ENCODE data around the gene LYRM9.
"Not testable (repeated sequence)": the region's sequence is repeated elsewhere in the genome, so short reads cannot be mapped to it uniquely, and the experiment has no call there.

LYRM9 gene

DNA sequence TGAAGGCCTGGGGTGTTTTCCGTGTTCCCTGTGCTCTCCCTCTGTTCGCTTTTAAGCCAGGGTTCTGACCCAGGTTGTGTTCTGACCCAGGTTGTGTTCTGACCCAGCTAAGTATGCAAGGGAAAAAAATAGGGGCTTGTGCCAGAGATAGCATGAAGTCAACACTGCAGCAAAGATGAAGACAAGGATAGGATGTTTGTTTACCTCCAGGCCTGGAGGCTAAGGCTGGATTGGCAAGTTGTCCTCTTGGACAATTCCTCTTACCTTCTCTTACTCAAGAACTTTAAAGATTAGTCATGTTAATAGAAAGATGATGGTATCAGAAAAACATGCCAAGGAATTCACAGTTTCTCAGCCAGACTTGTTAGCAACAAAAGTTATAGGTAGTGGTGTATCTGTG lies 19.4 kb downstream of the LYRM9 start:
- no peak for DNase-seq (ENCODE audit: low read depth)

DNA sequence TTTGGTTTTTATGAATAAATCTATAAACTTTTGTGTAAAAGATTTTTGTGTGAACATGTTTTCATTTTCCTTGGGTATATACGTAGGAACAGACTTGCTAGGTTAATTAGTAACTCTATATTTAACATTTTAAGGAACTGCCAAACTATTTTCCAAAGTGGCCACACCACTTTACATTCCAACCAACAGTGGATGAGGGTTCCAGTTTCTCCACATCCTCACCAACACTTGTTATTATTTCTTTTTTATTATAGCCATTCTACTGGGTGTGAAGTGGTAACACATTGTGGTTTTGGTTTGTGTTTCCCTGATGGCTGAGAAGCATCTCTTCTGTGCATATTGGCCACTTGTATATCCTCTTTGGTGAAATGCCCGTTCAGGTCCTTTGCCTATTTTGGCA lies 20.0 kb downstream of the LYRM9 start:
- DNase-seq (ENCODE audit: low read depth) = no peak

DNA sequence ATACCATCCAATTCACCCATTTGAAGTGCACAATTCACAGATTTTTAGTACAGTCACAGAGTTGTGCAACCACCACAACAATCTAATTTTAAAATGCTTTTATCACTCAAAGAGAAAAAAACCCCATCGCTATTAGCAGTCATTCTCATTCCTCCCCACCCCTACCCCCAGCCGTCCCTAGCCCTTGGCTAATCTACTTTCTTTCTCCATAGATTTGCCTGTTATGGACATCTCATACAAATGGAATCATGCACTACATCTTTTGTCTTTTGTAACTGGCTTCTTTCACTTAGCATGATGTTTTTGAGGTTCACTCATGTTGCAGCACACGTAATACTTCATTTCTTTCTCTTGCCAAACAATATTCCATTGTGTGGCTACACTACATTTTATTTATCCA lies 20.4 kb downstream of the LYRM9 start:
- DNase-seq (ENCODE audit: low read depth) = no peak

DNA sequence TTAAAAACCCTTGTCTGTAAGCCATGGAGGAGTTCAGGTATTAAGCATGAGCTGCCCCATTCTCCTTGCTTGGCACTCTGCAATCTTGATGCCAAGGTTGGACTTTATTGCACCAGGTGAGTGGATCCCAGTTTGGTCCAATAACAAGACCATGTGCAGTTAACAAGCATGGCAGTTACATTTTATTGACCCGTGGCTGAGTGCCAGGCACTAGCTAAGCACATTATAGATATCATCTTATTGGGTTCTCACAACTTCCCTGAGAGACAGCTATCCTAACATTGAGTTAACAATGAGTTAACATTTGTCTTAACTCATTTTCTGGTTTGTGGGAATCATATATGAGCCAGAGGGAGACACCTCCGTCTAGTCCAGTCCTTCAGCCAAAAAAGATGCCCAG lies 21.8 kb downstream of the LYRM9 start:
- no peak for DNase-seq (ENCODE audit: low read depth)

DNA sequence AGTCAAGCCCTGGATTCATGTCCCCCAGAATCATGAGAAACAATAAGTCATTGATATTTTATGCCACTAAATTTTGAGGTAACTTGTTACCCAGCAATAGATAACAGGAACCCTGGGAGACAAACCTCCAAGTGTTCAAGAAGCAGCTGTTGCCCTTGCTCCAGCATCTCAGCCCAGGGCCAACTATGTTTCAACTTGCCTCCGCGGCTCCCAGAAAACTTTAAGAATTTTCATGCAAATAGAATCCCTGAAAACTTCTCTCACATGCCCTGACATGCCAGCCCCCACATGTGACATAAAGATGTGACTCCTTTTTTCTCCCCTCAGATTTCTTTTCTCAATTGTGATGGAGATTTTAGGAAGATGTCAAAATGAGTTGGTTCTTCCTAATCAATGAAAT lies 22.8 kb downstream of the LYRM9 start:
- DNase-seq (ENCODE audit: low read depth) = no peak

DNA sequence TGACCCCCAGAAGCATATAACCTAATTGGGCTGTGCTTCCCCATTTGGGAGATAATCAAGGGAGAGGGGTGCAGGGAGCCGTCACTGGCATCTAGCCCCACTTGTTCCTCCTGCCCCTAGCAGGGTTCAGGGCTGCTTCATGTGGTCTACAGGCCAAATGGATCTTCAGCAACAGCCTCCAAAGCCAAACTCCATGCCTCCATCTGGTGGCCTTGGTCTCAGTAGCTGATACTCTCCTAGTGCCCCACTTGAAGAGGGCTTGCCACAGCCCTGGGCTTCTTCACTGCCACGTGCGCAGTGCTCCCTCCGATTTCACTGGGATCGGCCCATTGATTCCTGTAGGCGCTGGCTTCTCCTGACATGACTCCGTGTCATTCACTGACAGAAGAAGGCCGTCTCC lies 24.6 kb downstream of the LYRM9 start:
- no peak for DNase-seq (ENCODE audit: low read depth)

DNA sequence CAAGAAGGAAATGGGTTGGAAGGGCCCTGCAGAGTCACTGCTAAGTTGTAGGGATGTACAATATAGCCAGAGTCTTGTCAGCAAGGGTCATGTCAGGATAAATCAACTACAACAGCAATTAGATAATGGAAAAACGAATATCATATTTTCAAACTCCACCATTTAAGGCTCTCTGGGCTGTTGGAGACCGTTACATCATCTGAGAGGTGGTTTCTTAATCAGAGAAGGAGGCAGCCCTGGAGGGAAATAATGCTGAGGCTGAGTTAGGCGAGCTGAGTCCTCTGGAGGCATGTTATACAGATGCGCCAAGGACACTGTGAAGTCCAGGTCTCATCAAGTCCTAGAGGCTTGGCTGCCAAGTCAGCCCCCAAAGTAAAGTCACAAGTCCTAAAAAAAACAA lies 30.3 kb downstream of the LYRM9 start:
- no peak for DNase-seq (ENCODE audit: low read depth)

DNA sequence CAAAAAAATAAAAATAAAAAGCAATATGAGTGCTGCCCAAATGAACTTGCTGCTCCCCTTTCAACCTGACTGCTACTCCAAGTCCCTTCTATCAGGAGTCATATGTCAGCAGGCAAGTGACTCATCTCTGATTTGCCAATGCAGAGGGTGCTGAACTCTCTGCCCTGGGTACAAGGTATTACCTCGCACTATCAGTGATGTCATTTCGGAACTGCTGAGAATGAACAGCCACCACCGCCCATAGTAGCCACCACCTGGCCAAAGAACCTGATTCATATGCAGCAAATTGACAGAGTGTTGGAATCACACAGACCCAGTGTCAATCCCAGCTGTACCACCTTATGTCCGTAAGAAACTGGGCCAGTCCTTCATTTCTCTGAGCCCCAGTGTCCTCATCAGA lies 31.2 kb downstream of the LYRM9 start:
- DNase-seq (ENCODE audit: low read depth) = no peak

DNA sequence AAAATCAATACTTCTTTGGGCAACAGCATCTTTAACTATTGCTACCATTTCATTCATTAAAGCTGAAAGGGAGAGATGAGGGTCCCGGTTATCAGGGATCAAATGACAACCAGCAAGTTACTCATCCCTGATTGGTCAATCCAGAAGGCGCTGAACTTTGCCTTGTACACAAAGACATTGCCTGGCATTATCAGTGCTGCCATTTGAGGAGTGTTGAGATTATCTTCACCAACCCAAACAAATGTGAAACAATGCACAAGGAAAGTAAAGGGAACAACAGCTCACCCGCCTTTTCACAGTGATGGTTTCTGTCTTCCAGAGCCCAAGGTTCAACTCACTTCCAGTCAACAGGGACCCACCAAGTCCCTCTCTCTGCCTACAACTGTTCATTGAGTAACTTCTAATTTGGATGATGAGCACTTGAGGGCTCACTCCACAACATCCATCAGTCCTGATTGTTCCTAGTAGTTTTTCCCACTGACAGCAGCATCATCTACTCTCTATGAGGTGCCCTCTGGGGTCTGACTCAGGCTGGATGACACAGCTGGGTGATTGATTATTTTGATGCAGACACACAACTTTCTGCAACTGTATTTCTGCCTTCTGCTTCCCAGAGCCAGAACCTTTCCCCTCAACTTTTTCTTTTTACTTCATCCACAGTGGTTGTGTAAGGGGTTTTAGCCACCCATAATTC lies 32.0 kb downstream of the LYRM9 start:
- no peak for DNase-seq (ENCODE audit: low read depth)

DNA sequence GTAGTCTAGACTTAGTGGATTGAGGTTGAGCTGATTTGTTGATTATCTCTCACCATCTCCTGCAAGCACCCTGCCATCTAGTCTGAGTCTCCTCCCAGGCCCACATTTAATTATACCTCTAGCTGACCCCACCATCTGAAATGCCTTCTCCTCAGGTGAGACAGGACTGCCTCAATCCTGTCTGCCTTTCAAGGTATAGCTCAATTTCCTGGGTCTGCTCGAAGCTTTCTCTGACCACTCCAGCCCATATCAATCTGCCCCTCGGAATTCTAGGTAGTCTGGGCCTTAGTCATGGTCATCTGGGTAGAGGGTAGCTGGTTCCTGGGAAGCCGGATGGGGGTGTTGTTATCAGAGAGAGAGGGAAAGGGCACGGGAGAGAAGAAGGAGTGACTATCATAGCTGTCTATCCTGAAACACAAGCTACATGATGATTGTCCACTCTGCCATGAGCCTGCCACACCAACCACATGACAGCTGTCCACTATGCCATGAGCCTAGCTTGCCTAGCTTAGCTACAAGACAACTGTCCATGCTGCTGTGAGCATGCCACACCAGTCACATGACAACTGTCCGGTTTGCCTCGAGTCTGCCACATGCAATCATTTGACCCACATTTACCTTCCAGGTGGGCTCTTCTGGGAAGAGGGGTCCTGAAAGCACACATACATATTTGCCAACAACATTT lies 34.4 kb downstream of the LYRM9 start:
- DNase-seq (ENCODE audit: low read depth) = no peak

DNA sequence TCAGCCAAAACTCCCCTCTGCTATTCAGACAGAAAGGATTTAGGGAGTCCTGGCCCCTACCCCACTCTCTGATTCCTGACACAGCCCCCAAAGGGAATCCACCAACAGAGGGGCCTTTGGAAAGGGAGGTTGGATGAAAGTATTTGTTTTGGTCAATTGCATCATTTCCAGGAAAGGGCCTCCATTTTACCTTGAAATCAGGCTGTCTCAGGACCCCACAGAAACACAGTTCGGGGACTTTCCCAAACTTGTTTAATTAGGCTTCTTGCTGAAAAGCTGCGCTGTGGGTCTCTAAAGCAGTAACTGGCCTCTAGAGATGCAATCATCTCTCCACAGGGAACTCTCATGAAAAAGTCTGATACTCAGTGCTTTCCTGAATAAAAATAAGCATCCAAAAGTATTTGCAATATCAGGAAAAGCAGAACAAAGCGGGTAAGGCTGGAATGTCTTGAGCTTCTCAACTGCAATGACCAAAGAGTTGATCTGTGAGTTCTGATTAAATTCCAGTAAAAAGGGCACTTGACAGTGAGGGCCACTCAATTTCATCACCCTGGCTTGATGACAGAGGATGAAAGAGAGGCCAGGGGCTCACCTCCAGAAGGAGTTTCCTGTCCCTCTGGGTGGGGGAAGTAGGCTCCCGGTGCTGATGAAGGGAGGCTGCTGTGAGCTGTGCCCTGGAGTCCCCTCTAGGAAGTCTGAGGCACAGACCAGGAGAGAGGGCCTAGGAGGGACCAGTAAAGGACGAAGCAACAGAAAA lies 36.3 kb downstream of the LYRM9 start:
- no peak for DNase-seq (ENCODE audit: low read depth)

DNA sequence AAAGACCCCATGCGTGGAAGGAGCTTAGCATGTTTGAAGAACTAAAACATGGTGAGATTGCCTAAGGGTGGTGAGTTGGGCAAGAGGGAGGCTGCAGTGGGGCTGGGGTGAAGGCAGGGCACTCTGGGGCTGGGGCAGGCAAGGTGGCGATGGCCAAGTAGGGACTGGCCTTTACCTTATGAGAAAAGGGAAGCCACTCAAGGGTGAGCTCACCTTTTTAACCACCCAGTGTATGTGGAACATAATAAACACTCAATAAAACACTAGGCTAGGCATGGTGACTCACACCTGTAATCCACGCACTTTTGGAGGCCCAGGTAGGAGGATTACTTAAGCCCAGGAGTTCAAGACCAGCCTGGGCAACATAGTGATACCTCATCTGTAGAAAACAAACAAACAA lies 37.7 kb downstream of the LYRM9 start:
- DNase-seq (ENCODE audit: low read depth) = no peak

DNA sequence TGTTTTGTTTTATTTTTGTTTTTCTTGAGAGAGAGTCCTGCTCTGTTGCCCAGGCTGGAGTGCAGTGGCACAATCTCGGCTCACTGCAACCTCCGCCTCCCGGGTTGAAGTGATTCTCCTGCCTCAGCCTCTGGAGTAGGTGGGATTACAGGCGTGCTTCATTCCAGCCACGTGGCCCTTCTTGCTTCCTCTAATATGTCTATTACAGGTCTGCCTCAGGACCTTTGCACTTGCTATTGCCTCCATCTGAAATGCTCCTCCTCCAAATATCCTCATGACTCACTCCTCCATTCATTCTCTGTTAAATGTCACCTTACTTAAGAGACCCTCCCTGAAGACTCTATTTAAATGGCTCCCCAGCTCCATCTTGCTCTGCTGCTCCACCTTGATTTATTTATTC lies 39.0 kb downstream of the LYRM9 start:
- DNase-seq (ENCODE audit: low read depth) = no peak

DNA sequence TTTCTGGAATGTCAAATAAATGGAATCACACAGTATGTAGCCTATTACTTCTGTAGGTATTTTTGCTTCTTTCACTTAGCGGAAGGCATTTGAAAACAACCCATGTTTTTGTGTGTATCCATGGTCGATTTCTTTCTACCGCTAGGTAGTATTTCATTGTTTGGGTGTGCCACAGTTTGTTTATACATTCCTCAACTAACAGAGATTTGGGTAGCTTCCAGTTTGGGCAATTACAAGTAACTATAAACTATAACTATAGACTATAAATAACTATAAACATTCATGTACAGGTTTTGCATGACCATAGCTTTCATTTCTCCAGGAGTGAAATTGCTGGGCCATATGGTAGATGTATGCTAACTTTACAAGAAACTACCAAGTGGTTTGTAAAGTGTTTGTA lies 40.1 kb downstream of the LYRM9 start:
- DNase-seq (ENCODE audit: low read depth) = no peak

DNA sequence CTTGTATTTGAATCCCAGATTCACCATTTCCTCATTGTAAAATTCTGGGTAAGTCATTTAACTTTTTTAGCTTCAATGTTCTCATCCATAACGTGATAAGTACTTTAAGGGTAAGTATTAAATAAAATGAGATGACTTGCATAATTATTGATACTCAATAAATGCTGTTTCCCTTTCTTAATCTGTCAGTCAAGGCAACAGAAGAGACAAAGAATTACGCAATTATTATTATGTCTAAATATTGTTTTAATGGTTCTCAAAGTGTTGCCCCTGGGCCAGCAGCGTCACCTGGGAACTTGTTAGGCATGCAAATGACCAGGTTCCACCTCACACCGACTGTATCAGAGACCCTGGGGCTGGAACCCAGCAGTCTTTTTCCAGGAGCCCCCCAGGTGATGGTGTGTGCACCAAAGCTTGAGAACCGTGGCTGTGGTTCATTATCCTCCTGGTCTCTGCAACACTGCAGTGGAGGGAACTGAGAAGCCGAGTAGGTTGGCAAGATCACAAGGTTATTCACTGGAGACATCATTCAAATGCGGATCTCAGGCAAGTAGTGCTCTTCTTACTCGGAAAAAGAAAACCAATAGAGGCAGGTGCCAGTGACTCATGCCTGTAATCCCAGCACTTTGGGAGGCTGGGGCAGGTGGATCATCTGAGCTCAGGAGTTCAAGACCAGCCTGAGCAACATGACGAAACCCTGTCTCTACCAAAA lies 43.5 kb downstream of the LYRM9 start:
- DNase-seq (ENCODE audit: low read depth) = no peak

DNA sequence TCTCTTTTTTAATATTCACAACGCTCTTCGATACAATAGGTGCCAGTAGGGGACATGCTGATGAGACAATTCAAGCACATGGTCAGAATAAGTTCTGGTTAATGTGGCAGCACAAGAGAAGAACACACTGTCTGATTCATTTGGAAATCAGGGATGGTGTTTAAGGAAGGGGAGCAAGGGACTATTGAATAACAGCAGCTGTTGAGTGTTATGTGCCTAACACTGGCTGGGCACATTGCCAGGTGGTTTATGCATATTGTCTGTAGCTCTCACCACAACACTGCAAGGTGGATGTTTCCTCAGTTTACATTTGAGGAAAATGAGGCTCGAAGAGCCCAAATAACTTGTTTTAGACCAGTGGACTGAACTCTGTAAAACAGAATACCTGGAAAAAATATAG lies 44.2 kb downstream of the LYRM9 start:
- no peak for DNase-seq (ENCODE audit: low read depth)

DNA sequence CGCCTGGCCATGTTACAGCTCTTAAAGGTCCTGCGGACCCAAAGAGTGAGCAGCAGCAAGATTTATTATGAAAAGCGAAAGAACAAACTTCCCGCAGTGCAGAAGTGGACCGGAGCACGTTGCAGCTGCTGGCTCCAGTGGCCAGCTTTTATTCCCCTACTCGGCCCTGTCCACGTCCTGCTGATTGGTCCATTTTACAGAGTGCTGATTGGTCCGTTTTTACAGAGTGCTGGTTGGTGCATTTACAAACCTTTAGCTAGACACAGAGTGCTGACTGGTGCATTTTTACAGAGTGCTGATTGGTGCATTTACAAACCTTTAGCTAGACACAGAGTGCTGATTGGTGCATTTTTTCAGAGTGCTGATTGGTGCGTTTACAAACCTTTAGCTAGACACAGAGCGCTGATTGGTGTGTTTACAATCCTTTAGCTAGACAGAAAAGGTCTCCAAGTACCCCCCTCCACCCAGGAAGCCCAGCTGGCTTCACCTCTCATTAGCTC lies 46.3 kb downstream of the LYRM9 start:
- DNase-seq (ENCODE audit: low read depth) = not testable (repeated sequence)

DNA sequence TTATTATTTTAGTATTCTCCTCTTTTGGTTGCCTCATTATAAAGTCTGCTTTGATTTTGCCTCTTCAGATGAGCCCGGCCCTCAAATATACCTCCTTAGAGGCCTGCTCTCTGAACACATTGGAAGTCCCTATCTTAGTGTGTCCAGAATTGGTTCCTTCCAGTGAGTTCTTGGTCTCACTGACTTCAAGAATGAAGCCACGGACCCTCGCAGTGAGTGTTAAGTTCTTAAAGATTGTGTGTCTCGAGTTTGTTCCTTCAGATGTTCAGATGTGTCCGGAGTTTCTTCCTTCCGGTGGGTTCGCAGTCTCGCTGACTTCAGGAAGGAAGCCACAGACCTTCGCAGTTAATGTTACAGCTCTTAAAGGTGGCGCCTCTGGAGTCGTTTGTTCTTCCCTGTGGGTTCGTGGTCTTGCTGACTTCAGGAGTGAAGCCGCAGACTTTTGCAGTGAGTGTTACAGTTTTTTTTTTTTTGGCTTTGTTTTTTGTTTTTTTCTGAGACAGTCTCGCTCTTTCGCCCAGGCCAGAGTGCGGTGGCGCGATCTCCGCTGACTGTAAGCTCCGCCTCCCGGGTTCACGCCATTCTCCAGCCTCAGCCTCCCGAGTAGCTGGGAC lies 47.0 kb downstream of the LYRM9 start:
- no peak for DNase-seq (ENCODE audit: low read depth)

DNA sequence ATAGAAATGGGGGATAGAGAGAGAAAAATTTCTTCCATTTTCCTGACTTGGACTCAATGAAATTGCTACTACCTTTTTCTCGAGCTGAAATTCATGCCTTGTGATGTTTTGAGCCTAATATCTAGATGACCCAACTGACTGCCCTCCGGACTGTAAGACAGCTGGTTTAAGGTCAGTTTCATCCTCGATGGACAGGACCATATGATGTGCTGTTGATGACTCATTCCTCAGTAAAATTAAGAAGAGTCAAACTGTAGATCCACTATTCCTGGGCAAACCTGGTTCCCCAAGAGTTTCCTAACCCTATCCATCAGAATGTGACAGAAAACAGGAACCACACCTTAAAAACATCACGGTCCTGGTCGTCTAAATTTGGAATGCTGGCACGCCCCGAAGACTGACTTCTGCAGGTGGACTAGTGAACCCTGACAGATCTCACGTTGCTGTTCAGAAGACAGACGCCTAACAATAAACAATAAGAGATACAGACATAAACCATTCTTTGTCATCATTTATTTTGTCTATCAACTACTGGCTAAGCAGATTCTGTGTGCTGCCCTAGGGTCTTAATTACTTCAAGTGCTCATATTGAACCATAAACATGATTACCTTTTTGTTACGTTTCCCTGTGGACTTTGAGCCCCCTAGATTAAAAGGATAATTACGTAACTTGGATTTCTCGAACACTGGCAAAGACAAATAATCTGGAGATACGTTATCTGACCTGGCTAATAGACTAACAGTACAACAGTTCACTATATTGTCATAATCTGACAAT lies 47.7 kb downstream of the LYRM9 start:
- no peak for DNase-seq (ENCODE audit: low read depth)

DNA sequence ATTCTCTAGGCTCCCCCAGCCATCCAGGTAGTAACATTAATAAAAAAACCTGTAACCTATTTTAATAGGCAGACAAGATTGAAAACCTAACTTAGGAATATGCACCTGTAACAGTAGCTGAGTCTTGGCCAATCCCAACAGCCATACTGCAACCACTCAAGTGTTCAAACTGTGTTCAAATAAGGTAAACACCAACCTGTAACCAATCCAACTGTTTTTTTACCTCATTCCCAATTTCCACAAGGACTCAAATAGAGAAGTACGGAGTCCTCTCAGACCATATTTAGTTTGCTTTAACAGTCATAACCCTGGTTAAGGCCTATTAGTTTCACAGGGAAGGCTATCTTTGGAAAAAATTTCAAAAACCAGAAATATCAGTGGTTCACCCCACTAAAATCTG lies 52.5 kb downstream of the LYRM9 start:
- no peak for DNase-seq (ENCODE audit: low read depth)

DNA sequence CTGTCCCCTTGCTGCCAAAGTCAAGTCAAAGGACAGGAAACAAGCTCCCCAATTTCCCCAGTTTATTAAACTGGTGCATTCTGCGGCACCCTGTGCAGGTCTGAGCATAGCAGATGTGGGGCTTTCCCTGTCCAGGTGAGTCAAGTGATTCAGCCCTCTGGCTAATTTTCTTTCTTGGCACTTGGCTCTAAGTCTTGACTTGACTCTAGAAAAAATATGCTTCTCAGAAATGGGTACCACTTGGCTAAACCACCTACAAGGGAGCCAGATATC lies 52.8 kb downstream of the LYRM9 start:
- not testable (repeated sequence) for DNase-seq (ENCODE audit: low read depth)

All from stimulated activated CD8-positive, alpha-beta memory T cell treated with anti-CD3 and anti-CD28 coated beads, Interleukin-15, amount 100 ng/mL, for 1 hour (primary cell).